ENCODE results near the gene COL15A1. TPM values are rescaled to one million over a fixed set of nuclear protein-coding genes. Genes with fewer than 3 reads are reported as not detected.
A peak's percentile ranks its signal among the peaks of the same experiment; 100 is the strongest.
"Not testable (repeated sequence)": the region's sequence is repeated elsewhere in the genome, so short reads cannot be mapped to it uniquely, and the experiment has no call there.

COL15A1 gene
- total RNA-seq = 1.5 and 5.8 TPM in 2 replicates

DNA sequence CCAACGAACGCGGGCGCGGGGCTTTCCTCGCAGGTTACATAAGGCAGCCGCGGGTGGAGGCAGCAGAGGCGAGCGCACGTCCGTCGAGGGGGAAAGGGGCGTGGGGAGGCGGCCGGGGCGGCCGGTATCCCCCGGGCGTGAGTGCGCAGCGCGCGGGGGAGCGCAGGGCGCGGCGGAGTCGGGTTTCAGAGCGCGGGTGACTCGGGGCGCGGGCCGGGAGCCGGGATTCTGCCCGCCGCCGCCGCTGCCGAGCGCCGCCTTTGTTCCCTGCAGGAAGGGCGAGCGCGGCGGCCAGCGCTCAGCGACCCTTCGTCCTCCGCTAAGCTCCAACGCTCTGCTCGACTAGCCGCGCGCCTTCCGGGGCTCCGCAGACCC is at the start of gene COL15A1:
Gene COL15A1, plus strand, starts transcription at position 226 of the 375 bp plus-strand sequence. CDS start 155 bp downstream, outside the sequence.
- no peak for DNase-seq (ENCODE audit: extremely low read depth, low read depth, low spot score)

DNA sequence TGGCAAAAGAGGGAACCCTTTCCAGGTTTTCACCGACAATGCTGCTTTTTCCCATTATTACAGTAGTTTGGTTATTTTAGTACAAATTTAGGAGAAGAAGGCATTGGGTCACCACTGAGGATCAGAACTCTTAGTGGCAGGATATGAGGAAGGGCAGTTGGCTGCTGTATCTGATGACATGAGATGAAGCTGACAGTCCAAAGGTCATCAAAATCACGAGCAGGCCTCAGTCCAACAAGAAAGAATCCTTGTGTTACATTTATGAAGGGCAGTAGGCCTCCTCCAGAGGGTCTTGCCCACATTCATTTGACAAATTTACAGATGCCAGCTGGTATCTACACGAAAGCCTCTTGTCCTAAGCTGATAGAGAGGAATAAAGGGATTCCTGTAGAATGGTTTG is 49.5 kb upstream of the COL15A1 start:
- DNase-seq (ENCODE audit: extremely low read depth, low read depth, low spot score) = no peak

DNA sequence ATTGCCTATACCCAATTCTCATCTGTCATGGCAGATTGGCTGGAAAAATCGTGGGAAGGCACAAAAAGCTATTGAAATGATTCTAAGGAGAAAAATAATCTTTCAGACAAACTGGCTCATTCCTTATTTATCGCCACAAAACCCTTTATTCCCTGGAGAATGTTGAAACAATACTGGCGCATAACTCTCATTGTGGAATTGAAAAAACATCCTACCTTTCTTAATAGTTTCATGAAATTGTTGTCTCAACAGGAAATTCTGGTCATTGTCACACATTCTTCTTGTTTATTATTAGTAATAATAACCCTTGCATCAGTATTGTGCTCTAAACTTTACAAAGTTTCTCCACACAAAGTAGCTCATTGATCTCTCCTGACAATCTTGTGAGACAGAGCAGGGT is 48.9 kb upstream of the COL15A1 start:
- no peak for DNase-seq (ENCODE audit: extremely low read depth, low read depth, low spot score)

DNA sequence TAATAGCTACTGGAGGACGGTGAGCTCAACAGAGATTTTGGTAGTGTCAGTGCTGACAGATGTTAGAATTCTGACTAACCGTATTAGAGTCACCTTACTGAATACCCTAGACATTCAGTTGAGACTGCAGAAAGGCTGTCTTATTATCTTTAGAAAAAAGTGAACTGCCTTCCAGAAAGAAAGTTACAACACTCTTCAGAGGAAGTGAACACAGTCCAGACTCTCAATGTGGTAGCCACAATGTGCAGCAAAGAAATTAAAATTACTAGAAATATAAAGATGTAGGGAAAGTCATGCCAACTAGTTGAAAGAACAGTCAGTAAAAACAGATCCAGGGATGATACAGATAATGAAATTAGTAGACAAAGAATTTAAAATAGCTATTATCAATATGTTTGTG is 47.1 kb upstream of the COL15A1 start:
- no peak for DNase-seq (ENCODE audit: extremely low read depth, low read depth, low spot score)

DNA sequence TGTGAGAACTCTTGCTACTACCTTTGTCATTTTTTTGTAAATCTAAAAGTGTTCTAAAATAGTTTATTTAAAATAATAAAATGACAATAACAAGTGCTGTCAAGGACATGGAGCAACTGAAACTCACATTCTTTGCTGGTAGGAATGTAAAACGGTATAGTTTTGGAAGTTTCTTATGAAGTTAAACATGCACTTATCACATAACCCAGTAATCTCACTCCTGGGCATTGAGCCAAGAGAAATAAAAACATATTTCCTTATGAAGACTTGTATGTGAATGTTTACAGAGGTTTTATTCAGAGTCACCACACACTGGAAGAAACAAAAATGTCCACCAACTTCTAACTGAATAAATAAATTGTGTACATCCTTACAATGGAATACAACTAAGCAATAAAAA is 46.0 kb upstream of the COL15A1 start:
- peak; percentile 52 for DNase-seq (ENCODE audit: extremely low read depth, low read depth, low spot score)

DNA sequence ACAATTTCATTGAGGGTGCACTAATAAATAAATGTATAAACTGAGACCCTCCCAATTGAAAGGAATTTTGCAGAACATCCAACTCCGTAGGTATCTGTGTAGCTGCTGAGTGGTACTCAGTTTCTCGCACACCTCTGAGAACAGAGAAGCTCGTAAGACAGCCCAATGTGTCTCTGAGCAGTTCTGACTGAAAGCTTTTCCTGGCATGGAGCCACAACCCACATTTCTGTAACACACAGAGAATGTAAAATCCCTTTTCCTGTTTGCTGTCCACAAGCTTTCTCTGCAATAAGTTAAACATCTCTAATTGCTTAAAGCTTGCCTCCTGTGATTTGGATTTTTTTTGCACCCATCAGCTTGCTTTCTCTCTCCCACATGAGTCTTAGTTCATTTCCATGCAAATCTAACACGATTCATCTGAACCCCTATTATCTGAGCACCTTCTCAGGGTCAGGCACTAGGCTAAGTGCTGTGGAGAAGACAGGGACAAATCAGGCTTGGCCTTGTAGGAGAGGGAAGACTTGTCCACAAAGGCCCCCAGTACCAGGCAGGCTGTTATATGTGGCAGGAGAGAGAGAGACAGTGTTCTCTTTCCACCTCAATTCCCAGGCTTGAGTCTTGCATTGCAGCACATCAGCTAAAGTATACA is 44.2 kb upstream of the COL15A1 start:
- no peak for DNase-seq (ENCODE audit: extremely low read depth, low read depth, low spot score)

DNA sequence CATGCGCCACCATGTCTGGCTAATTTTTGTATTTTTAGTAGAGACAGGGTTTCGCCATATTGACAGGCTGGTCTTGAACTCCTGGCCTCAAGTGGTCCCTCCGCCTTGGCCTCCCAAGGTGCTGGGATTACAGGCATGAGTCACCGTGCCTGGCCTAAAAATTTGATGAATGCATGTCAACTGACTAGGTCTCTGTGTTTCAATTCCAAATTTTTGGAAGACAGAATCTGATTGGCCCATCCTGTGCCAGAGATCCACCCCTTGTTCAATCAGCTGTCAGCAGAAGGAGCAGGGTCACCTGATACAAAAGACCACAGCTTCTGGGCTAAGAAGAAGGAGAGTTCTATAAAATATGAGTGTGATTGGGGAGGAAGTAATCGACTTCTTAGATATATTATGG is 43.5 kb upstream of the COL15A1 start:
- no peak for DNase-seq (ENCODE audit: extremely low read depth, low read depth, low spot score)

DNA sequence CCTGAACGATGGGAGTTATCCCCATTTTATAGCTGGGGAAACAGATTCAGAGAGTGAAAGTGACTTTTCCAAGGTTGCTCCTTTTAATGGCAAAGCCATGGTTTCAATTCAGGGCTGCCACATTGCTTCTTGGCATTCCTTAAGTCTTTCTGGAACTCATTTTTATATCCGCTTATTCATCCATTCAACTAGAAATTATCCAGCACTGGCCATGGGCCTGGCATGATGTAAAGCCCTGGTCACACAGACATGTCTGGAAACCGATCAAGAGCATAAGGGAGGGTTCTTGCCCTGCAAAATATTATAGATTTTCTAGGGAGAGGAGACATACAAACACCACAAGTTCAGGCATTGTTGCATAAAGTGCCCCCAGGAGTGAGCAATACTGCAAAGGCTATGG is 43.0 kb upstream of the COL15A1 start:
- DNase-seq (ENCODE audit: extremely low read depth, low read depth, low spot score) = no peak

DNA sequence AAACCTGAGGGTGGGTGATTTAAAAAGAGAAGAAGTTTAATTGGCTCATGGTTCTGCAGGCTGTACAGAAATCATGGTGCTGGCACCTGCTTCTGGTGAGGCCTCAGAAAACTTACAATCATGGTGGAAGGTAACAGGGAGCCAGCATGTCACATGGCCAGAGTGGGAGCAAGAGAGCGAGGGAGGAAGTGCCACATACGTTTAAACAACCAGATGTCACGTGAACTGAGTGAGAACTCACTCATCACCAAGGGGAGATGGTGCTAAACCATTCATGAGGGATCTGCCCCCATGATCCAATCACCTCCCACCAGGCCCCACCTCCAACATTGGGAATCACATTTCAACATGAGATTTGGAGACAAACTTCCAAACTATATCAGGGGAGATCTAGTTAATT is 41.9 kb upstream of the COL15A1 start:
- DNase-seq (ENCODE audit: extremely low read depth, low read depth, low spot score) = not testable (repeated sequence)

DNA sequence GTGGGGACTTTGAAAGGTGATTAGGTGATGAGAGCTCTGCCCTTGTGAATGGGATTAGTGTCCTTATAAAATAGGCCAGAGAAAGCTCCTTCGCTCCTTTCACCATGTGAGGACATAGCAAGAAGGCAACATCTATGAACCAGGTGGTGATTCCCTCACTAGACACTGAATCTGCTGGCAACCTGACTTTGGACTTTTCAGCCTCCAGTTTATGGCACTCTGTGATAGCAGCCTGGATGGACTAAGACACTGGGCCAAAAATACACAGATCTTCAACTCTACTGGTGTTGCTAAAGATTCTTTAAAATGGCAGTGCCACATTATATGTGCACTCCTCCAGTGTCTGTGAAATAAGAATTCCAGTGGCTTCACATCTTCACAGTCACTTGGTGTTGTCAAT is 41.2 kb upstream of the COL15A1 start:
- no peak for DNase-seq (ENCODE audit: extremely low read depth, low read depth, low spot score)

DNA sequence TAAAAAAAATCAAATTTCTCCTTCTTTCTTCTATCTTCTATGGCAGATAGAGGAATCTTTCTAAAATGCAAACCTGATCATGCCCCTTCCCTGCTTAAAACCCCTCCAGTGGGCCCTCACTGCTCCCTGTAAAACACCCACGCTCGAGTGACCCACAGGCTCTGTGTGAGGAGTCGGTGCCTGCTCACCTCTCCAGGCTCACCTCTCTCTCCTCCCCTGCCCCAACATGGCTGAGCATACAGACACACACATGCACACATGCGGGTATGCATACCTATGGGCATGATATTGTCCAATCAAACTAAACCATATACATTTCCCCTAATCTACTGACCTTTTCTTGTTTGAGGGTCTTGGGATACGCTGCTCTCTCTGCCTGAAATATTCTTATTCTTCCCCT is 40.8 kb upstream of the COL15A1 start:
- no peak for DNase-seq (ENCODE audit: extremely low read depth, low read depth, low spot score)

DNA sequence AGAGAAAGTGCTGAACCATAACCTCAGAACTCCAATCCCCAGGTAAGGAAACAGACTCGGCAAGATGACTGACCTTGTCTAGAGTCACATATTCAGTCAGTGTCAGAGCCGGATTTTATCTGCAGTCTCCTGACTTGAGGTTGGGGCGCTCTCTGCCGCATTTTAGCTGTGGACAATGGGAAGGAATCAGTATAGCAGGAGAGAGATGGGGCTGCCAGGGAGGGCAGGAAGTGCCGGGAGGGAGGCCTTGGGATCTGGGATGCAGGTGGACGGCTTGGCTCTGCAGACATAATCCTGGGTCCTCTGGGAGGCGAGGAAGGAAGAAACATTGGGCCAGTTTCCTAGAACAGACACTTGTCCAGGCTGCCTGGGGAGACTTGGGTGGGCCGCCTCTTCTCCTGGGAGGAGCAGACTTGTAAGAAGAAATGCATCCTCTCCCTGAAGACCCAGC is 39.7 kb upstream of the COL15A1 start:
- DNase-seq (ENCODE audit: extremely low read depth, low read depth, low spot score) = no peak

DNA sequence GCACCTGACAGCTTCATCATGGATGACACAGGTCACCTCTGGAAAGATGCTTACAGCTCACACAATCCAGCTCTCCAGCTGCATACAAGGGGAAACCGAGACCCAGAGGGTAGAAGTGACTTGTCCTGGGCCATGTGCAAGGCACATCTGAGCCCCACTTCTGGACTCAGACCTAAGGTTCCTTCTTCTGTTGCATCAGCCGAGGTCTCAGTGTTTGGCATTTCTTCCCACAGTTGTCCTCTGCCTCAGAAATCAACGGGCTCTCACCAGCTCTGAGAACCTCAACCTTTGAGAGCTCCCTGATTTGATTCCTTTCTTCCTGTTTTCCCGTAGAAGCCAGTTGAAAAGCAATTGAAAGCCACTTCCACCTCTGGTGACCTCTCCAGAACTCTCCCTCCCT is 38.7 kb upstream of the COL15A1 start:
- DNase-seq (ENCODE audit: extremely low read depth, low read depth, low spot score) = no peak

DNA sequence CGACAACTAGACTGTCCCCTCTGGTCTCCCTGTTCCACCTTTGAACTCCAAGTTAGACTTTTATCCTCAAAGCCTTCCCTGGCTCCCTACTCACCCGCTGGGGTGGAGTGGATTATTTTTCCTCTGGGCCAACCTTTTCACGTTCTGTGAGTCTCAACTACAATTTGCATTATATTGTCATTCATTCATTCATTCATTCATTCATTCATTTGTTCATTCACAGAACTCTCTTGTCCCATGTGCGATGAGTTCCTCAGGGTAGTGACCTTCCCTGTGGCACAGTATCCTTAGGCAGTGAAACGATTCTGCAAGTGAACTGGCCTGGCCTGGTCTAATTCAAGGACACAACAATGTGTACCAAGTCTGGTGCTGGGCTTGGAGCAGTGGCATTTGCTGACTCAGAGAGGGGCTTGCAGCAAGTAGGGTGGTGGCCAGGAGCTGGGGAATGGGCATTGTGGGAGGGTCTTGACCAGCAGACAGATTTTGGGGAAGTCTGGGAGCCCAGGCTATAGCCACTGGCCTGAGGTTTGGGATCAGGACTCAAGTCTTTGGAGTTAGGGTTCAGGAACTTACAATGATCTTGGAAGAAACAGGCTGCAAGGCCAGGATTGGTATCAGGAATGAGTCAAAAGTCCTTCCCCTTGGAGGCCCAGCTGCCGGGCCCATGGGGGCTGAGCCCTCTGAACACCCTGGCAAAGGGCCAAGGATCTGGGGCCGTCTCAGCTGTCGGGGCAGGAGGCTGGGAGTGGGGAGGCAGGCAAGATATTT is 37.2 kb upstream of the COL15A1 start:
- no peak for DNase-seq (ENCODE audit: extremely low read depth, low read depth, low spot score)

DNA sequence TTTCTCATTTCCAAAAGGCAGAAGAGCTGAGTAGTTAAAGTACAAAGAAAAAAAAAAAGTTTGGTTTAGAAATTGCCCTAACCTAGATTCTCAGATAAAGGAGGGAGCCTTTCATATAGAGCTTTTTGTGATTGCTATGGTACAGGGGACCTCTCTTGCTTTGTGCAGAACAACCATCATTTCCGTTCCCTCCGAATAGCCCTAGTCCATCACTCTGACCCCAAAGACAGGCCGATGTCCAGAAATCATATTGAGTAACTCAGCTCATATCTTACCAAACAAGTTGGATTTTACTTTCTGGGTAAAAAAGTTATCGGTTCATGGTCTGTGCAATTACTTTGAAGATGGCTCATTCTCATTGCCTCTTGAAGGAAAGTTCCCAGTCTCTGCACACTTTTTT is 36.7 kb upstream of the COL15A1 start:
- no peak for DNase-seq (ENCODE audit: extremely low read depth, low read depth, low spot score)

DNA sequence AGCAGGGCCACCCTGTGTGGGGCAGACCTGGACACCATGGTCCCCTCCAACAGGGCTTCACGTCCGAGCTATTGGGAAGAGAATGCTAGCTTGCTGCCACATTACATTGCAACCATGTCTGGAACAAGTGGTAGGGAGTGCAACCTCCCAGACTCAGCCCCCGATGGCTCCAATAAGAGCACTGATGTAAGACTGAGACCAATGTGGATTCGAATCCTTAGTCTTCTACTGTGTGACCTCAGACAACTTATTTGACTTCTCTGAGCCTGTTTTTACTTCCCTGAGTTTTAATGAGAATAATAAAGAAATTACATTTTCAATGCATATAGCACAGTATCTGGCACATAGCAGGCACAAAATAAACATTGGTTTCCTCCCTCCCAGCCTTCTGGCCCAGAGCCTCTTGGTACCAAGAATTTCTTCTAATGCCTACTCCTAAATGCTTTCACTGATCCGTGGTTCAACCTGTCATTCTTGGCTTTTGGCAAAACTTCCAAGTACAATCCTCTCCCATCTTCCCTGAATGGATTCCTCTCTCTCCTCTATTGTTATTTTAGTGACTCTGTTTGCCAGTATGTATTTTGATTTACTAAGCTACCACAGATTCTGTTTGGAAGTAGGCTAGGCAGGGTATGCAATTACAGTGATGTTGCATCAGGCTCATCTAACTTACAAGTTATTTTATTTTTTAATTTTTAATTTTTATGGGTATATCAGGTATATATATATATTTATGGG is 34.6 kb upstream of the COL15A1 start:
- DNase-seq (ENCODE audit: extremely low read depth, low read depth, low spot score) = no peak

DNA sequence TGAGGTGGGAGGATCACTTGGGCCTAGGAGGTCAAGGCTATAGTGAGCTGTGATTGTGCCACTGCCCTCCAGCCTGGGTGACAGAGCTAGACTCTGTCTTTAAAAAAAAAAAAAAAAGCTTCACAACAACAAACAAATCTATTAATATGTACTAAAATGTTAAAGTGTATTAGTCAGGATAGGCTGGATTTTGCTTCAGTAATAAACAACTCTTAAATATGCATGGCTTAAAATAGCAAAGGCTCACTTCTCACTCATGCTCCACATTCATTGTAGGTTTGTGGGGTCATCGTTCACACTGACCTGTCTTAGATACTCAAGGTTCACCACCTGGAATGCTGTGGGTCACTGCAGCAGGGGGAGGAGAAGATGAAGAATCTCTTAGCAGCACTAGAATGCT is 33.8 kb upstream of the COL15A1 start:
- DNase-seq (ENCODE audit: extremely low read depth, low read depth, low spot score) = no peak

DNA sequence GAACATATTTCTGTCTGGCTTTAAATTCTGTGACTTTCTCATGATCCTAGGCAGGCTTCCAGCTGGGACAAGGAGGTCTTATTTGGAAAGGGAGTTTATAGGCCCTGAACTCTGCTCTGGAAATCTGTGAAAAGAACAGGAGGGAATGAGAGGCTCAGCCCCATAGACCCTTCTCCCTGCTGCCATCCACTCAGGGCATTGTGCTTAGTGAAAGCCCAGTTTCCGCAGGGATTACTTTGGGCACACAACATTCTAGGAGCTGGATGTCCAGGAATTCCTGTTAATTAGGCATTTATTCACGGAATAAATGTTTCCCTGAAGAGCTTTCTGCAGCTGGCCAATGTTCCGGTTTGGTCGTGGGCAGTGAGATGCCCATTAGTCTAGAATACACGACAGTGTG is 32.7 kb upstream of the COL15A1 start:
- no peak for DNase-seq (ENCODE audit: extremely low read depth, low read depth, low spot score)

DNA sequence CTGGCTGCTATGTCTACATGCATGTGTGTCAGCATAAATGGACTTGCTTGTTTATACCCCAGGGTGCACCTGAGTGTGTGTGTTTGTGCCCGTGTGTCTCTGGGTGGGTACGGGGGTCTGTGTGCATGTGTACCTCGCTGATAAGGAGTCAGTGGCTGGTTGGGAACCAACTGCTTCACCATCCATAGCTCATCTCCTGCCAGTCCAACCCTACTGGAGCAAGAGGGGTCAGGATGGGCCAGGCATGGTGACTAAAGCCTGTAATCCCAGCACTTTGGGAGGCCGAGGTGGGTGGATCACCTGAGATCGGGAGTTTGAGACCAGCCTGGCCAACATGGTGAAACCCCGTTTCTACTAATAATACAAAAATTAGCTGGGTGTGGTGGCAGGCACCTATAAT is 32.0 kb upstream of the COL15A1 start:
- DNase-seq (ENCODE audit: extremely low read depth, low read depth, low spot score) = not testable (repeated sequence)

DNA sequence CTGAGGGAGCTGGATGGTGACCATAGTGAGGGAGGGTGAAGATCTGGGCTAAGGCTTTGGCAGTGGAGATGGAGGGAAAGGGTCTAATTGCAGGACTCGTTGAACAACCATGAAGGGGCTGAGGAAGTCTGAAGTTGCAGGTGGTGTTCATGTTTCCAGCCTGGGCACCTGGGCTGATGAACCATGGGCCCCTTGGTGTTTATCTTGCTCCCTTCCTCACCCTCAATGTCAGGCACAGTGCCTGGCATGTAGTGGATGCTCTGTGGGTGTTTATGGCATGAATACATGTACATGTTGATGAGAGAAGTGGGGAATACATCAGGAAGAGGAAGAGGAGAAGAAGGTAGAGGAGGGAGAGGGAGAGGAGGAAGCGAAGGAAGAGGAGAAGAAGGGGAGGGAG is 31.3 kb upstream of the COL15A1 start:
- no peak for DNase-seq (ENCODE audit: extremely low read depth, low read depth, low spot score)

DNA sequence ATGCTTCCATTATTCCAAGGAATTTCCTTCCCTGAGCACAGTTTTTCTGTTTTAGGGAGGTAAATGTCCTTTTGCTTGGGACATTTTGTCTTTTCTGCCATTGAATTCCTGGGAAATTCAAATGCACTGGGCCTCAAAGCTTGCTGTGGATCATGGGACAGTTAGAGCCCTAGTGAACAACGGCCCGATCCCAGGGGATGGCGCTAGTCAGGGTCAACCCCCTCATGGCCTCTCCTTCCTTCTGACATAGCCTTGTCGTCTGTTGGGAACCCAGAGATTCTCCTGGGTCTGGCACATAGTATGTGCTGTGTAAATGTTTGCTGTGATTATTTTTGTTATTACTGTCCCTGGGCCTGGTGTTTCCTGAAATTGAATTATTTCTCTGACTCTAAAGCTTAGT is 30.7 kb upstream of the COL15A1 start:
- no peak for DNase-seq (ENCODE audit: extremely low read depth, low read depth, low spot score)

DNA sequence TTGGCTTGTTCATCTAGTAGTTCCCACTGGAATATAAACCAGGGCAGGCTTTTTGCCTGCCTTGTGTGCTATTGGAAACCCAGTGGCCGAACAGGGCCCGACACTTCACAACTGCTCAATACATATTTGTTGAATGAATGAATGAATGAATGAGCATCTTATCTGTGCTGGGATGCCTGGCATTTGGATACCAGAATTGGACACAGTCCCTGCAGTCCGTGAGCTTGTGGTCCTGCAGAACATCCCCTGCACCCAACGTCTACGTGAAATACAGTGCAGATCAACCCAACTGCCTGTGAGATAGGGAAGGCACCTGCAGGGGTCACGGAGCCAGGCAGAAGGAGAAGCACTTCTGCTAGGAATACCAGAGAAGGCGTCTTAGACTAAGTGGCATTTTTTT is 30.0 kb upstream of the COL15A1 start:
- DNase-seq (ENCODE audit: extremely low read depth, low read depth, low spot score) = no peak

Measured in glomerular endothelial cell (primary cell).